Hepatocyte (in vitro differentiated cells): ENCODE results near the gene PKD1L1. TPM values are rescaled to one million over a fixed set of nuclear protein-coding genes. Genes with fewer than 3 reads are reported as not detected.

Experiments used
- DNase-seq: peaks from one replicate; pipeline ENCODE4 v3.0.0-alpha.2; 2016; ENCODE audit warnings: low spot score
- H2AFZ ChIP-seq: fragments of 200-600 bp; sonication (generic); 2 replicates; pipeline ENCODE4 v1.6.0; 2016; ENCODE audit warnings: antibody characterized with exemption, mild to moderate bottlenecking
- H3K27ac ChIP-seq: fragments of 200-600 bp; sonication (generic); 2 replicates; pipeline ENCODE4 v1.5.1; 2016; ENCODE audit warnings: mild to moderate bottlenecking
- H3K27me3 ChIP-seq: fragments of 200-600 bp; sonication (generic); 2 replicates; pipeline ENCODE4 v1.6.1; 2016
- H3K36me3 ChIP-seq: fragments of 200-600 bp; sonication (generic); replicated peaks from 2 replicates; pipeline ENCODE4 v1.5.1; 2016; ENCODE audit warnings: low read depth; ENCODE audit not compliant: insufficient read depth
- H3K4me1 ChIP-seq: fragments of 200-600 bp; sonication (generic); 2 replicates; pipeline ENCODE4 v1.5.1; 2016; ENCODE audit warnings: mild to moderate bottlenecking, moderate library complexity; ENCODE audit not compliant: insufficient read depth
- H3K4me2 ChIP-seq: fragments of 200-600 bp; sonication (generic); 2 replicates; pipeline ENCODE4 v1.6.0; 2016
- H3K4me3 ChIP-seq: fragments of 200-600 bp; sonication (generic); 2 replicates; pipeline ENCODE4 v1.5.1; 2016; ENCODE audit warnings: mild to moderate bottlenecking
- H3K79me2 ChIP-seq: fragments of 200-600 bp; sonication (generic); 2 replicates; pipeline ENCODE4 v1.6.0; 2017; ENCODE audit warnings: mild to moderate bottlenecking
- H3K9me2 ChIP-seq: fragments of 200-600 bp; sonication (generic); replicated peaks from 2 replicates; pipeline ENCODE4 v1.6.0; 2017; ENCODE audit warnings: mild to moderate bottlenecking; ENCODE audit not compliant: insufficient read depth
- H3K9me3 ChIP-seq: fragments of 200-600 bp; sonication (generic); 2 replicates; pipeline ENCODE4 v1.5.1; 2016; ENCODE audit warnings: low read depth, mild to moderate bottlenecking
- H4K20me1 ChIP-seq: fragments of 200-600 bp; sonication (generic); 2 replicates; pipeline ENCODE4 v1.6.0; 2016; ENCODE audit warnings: mild to moderate bottlenecking; ENCODE audit not compliant: insufficient read depth, poor library complexity, severe bottlenecking
- EZH2 ChIP-seq: fragments of 200-600 bp; sonication (generic); IDR thresholded peaks from 2 replicates; pipeline ENCODE4 v1.6.1; 2016; ENCODE audit warnings: antibody characterized with exemption, mild to moderate bottlenecking, borderline replicate concordance
- EZH2phosphoT487 ChIP-seq: fragments of 200-600 bp; sonication (generic); IDR thresholded peaks from one replicate; pipeline ENCODE4 v1.6.1; 2018; ENCODE audit warnings: antibody characterized with exemption, mild to moderate bottlenecking, low read depth, moderate library complexity; ENCODE audit not compliant: unreplicated experiment, severe bottlenecking
- WGBS: methylation state at CpG from one replicate; pipeline ENCODE4 v1.1.6; 2016; ENCODE audit warnings: low lambda C conversion rate; ENCODE audit errors: missing lambda C conversion rate; 5-methylcytosine and 5-hydroxymethylcytosine counted together
- polyA plus RNA-seq: library from polyadenylated mRNA; unstranded; fragments of >200 nt; fragmentation: Nextera tagmentation; extraction: Ambion mirVana; gene quantifications from 2 replicates; pipeline ENCODE4 v1.2.1, GENCODE V29; 2016
- total RNA-seq: library from RNA; depleted of rRNA; stranded (reverse); fragments of >200 nt; gene quantifications from 2 replicates; pipeline ENCODE4 v1.2.3, GENCODE V29; 2014
- TF ChIP-seq, protein P1 (sequence below): fragments of 200-600 bp; sonication (generic); IDR thresholded peaks from 2 replicates; pipeline ENCODE4 v1.5.1; 2016; ENCODE audit warnings: antibody characterized with exemption, mild to moderate bottlenecking; ENCODE audit not compliant: poor library complexity

PKD1L1 gene
- total and polyA plus RNA-seq, 2 experiments from 2014 or later = 0.07 TPM

DNA sequence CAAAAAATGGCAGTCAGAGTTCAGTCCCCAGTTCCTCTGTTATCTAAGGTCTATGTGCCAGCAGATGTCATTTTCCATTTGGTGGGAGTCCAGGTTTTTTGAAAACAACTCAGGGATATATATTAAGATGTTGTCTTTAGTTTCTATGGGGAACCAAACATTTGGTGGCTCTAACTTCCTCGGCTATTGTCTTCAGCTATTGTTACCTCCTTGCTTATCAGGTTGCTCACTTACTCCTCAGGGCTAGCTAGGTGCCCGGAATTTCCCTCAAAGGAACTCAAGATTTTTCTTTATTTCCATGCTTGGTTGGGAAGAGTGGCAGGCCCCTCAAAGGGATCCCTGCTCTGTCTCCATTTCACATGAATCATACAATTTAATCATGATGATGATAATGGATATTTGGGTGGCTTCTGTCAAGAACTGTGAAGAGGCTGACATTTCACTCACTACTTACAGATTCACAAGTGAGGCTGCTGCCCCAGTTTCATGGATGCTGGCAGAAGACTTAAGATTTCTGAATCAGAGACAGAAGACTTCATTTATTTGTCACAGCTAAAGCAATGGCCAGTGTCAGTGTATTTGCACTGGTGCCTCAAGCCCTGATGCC is 182.8 kb downstream of the PKD1L1 start:
- H3K27me3 ChIP-seq = no peaks in the 10 kb centered on the region
- peaks cover 32% of the 10 kb centered on the region for H3K4me1 ChIP-seq
- H4K20me1 ChIP-seq = no peaks in the 10 kb centered on the region
- no peaks in the 10 kb centered on the region for H3K36me3 ChIP-seq
- no peaks in the 10 kb centered on the region for H3K79me2 ChIP-seq
- DNase-seq = no peak
- WGBS = 91% methylated on average over 2 of the region's 2 CpGs
- no peak overlapping the region for H3K4me2 ChIP-seq
- H3K9me2 ChIP-seq = no peaks in the 10 kb centered on the region
- peak overlapping the region; percentile 93 for H3K27ac ChIP-seq
- H3K4me3 ChIP-seq = no peak overlapping the region
- H3K9me3 ChIP-seq = no peaks in the 10 kb centered on the region
- H2AFZ ChIP-seq = no peak overlapping the region
- TF ChIP-seq EZH2phosphoT487 (no peak), EZH2 (no peak)
- TF ChIP-seq, protein P1, sequence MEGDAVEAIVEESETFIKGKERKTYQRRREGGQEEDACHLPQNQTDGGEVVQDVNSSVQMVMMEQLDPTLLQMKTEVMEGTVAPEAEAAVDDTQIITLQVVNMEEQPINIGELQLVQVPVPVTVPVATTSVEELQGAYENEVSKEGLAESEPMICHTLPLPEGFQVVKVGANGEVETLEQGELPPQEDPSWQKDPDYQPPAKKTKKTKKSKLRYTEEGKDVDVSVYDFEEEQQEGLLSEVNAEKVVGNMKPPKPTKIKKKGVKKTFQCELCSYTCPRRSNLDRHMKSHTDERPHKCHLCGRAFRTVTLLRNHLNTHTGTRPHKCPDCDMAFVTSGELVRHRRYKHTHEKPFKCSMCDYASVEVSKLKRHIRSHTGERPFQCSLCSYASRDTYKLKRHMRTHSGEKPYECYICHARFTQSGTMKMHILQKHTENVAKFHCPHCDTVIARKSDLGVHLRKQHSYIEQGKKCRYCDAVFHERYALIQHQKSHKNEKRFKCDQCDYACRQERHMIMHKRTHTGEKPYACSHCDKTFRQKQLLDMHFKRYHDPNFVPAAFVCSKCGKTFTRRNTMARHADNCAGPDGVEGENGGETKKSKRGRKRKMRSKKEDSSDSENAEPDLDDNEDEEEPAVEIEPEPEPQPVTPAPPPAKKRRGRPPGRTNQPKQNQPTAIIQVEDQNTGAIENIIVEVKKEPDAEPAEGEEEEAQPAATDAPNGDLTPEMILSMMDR = no peak

- WGBS = 79% methylated on average over 5 of the region's 5 CpGs
- no peak overlapping the region for H2AFZ ChIP-seq
- no peak overlapping the region for H3K4me2 ChIP-seq
- H3K27ac ChIP-seq = peak overlapping the region; percentile 93
- H3K36me3 ChIP-seq = no peaks in the 10 kb centered on the region
- H3K9me2 ChIP-seq = no peaks in the 10 kb centered on the region
- H3K79me2 ChIP-seq = no peaks in the 10 kb centered on the region
- H3K27me3 ChIP-seq = no peaks in the 10 kb centered on the region
- DNase-seq = no peak
- peaks cover 32% of the 10 kb centered on the region for H3K4me1 ChIP-seq
- H3K4me3 ChIP-seq = no peak overlapping the region
- TF ChIP-seq EZH2phosphoT487 (no peak), EZH2 (no peak)
- TF ChIP-seq, protein P1 = no peak
- no peaks in the 10 kb centered on the region for H3K9me3 ChIP-seq
- H4K20me1 ChIP-seq = no peaks in the 10 kb centered on the region
Measured at GRCh38 chr7:47764746-47765145, 183.5 kb downstream of the PKD1L1 start.

GRCh38 chr7:47763063-47763974 is 184.9 kb downstream of the PKD1L1 start:
- H4K20me1 ChIP-seq = no peaks in the 10 kb centered on the region
- peak overlapping the region; percentile 49 for H3K4me2 ChIP-seq
- H3K4me3 ChIP-seq = no peak overlapping the region
- H3K36me3 ChIP-seq = no peaks in the 10 kb centered on the region
- TF ChIP-seq EZH2 (no peak), EZH2phosphoT487 (peak; percentile 61)
- TF ChIP-seq, protein P1 = no peak
- H3K4me1 ChIP-seq = peaks cover 41% of the 10 kb centered on the region
- H2AFZ ChIP-seq = peak overlapping the region; percentile 14
- no peaks in the 10 kb centered on the region for H3K79me2 ChIP-seq
- 5% methylated on average over 9 of the region's 9 CpGs for WGBS
- DNase-seq = peak; percentile 69
- H3K27ac ChIP-seq = peak overlapping the region; percentile 93
- H3K9me2 ChIP-seq = no peaks in the 10 kb centered on the region
- no peaks in the 10 kb centered on the region for H3K27me3 ChIP-seq
- no peaks in the 10 kb centered on the region for H3K9me3 ChIP-seq
